ENCODE data around the gene HOXD4.

The HOXD4 gene

DNA sequence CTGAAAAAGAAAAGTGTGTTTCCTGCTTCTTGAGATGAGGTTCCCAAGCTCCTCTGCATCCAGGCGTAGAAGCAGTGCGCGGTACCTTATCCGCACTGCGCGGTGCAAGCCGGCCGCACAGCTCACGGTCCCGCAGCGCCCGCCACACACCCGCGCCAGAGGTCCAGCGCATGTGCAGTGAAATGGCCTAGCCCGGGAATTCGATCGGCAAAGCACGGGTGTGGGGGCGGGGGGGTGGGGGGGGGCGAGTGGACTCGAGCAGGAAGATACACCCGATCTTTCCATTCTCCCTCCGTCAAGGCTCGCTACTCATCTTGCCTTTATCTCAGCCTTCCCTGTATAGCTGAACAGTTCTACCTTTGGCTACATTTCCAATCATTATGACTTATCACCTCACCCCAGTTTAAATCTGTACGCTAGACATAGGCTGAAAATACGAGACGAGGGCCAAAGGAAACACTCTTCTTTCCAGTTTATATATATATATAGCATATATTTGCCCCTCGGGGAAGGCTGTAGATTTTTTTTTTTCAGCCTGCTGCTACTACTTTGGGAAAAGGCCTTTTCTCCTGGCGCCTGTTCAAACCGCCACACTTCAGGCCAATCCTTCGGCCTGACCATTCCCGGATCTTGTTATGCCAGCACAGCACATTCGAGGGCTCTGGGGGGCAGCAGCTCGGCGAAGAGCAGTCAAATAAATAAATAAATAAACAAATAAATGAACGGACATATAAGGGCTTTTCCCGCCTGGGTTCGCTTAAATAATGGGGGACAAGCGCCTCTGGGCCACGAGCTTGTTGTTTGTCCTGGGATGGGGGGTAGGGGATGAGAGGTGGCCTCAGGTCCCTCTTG is 11.5 kb upstream of the HOXD4 start:
- peak; percentile 11 for DNase-seq (ENCODE audit: low spot score)

DNA sequence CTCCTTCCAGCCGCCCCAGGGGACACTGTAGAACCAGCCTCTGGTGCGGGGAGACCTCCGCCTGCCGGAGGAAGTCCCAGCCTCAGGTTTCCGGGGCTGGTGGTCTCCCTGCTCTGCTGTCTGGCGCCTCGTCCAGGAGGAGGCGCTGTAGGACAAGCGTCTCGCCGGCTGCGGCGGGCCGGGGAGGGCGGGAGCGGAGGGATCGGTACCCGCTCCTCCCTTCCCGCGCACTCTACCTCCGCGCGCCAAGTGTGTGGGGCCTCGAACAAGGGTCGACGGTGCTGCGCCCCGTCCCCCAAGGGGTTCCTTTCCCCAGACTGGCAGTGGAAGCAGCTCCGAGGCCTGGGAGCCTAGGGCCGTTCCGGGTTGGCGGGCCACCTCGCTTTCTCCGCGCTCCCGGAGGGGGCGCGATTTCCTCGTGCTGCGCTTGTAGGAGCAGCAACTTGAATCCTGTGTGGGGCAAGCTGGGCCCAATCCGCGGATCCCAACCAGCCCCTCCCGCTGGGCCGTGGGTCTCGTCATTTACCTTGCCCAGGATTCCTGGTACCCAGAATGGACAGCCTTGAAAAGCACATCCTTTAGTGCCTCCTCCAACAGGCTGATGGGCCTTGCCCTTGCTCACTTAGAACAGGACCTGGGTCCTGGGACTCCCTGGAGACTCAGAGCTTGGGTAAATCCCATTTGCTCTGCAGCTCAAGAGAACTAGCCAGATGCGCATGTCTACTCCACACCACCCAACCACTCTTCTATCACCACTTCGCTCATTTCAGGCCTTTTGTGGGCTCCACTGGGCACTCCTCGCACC is 10.6 kb upstream of the HOXD4 start:
- peak; percentile 63 for DNase-seq (ENCODE audit: low spot score)

DNA sequence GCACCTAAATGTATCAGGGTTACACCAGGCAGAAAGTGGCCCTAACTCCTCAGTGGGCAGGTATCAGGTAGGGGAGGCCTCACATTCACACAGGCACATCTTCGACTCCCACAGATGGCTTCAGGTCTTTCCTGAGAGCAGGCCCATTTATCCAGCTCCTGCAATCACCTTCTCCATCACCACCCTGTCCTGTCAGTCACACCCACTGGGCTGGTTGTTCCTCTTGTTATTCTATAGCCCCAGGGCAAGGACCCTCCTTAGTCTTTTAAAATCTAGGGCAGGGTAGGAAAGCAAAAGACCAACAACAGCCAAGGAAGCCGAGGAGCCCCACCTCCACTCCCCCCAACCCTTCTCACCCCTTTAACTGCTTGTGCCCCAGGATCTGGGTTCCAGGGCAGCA is 9.1 kb upstream of the HOXD4 start:
- DNase-seq (ENCODE audit: low spot score): no peak

DNA sequence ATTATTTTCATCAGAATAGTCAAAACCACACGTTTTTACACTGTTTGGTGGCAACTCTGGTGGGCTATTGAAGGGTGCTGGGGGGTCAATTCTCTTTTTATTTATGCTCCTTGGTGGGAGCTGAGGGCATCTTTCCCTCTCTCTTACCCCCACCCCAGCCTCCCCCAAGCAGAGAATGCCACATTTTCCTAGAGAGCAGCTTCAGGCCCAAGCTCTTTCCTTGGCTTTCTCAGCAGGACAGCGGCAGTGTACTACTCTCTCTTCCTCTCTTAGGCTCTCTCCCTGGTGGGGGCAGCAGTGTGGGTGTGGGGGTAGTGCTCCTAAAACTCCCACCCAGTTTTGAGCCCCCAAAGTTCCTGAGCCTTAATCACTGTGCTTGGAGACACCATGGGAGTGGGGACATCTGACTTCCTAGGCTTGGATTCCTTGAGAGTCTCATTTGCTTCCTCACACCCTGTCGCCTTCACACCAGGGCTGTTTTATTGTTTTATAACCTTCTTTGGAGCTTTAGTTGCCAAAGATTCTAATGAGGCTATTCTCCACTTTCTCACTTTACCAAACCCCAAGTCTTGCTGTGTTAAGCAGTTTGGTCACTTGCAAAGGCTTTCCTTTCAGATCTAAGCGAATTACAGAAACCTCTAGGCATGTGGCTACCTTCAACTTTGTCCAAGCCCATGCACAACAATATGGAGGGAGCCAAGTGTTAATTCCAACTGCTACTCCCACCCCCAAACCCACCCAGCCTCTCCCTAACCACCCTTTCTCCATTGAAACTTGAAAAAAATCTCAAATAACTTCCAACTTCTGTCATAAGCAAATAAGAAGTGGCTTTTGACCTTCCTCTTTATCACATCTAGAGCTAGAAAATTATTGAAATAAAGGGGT is 6.0 kb upstream of the HOXD4 start:
- no peak for DNase-seq (ENCODE audit: low spot score)

DNA sequence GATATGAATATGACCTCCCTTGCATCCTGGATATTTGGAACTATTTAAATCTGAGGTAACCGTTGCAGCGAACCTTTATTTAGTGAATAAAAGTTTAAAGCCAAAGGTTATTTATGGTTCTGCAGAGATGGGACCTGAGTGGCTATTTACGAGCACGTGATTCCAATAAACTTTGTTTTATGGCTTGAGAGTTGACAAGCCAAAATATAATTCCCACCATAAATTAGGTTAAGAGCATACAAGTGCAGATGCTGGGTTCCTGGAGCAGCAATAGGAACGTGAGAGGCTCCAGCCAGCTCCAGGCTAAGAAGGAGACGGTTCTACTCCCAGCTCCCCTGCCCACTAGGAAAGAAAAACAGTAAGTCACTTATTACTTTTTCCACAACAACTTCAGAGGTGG is 5.2 kb upstream of the HOXD4 start:
- DNase-seq (ENCODE audit: low spot score): no peak

DNA sequence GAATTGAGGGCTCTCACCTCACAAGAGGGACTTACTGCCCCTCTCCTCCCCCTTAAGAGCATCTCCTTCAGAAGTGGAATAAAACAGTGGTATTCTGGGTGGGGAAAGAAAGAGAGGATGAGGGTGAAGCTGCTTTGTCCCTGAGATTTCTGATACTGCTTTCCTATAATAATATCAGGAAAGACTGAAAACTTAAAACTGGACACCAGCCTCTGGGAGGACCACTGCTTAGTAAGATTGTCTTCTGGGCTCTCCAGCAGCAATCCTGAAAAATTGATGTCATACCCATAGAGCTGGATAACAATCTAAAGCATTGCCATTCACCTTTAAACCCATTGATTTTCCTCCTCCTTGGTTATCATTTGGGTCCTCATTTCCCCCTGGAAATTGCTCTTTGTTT is 4.7 kb upstream of the HOXD4 start:
- DNase-seq (ENCODE audit: low spot score): no peak

DNA sequence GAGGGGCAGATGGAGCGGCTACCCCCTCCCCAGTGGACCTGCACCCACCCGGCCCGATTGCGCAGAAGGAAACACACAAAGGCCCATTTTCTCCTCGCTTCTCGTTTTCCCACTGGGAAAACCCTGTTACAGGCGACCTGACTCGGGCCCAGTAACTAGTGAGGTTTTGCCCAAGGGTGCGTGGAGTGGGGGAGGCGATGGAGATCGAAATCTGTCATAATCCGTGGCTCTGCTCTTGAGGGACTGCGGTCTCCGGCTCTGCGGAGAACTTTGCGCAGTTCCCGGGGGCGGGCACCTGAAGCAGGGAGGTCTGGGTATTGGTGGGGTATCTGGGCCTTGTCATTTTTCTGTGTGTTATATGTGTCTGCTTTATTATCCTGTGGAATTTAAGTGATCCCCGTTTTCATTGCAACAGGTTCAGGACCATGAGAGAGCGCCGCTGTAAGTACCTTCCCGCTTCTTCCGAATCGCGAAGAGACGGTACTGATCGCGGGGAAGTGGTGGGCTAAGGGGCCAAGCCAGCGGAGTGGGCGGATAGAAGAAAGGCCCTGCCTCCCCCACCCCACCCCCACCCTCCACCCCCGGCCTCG is 4.0 kb upstream of the HOXD4 start:
- DNase-seq (ENCODE audit: low spot score): no peak

DNA sequence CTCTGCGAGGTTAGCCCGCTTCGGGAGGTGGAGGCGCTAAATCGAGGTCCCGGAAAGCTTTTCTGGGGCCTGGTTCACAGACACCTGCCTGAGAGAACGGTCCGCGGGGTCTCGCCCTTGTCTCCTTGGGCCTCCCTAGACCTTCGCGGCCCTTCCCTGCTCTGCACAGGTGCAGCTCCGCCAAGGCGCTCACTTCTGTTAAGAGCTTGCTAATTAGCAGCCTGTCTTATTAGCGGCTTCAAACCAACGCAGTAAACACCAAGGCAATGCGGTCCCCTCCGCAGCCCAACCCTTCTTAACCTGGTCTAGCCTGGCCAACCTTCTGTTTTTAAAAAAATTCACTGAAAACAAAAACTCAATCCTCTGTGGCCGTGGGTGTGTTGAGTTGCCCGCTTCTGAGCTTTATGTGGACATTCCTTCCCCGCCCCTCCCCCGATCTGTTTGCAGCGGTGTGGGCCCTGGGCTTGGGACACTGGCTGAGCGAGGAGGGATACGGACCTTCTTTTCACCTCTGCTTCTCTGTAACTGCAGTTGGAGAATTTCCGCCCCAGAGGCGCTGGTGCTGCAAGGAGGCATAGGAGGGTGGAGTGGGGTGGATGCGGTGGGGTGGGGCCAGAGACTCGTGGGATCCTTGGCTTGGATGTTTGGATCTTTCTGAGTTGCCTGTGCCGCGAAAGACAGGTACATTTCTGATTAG is 3.4 kb upstream of the HOXD4 start:
- no peak for DNase-seq (ENCODE audit: low spot score)

DNA sequence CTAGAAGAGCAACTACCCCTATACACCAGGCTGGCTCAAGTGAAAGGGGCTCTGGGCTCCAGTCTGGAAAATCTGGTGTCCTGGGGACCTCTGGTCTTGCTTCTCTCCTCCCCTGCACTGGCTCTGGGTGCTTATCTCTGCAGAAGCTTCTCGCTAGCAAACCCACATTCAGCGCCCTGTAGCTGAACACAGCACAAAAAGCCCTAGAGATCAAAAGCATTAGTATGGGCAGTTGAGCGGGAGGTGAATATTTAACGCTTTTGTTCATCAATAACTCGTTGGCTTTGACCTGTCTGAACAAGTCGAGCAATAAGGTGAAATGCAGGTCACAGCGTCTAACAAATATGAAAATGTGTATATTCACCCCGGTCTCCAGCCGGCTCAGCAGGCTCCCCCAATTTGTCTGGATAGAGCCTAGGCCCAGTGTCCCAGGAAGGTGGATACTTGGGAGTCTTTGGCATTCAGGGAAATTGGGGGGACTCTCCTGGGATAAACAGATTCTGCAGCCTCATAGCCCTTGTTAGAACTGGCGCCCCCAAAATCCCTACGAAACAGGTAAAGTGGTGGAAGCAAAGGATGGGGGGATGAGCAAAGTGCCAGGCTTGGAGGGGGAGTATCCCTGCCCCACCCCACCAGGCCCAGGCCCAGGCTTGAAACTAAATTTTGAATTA is 2.5 kb upstream of the HOXD4 start:
- DNase-seq (ENCODE audit: low spot score): no peak

DNA sequence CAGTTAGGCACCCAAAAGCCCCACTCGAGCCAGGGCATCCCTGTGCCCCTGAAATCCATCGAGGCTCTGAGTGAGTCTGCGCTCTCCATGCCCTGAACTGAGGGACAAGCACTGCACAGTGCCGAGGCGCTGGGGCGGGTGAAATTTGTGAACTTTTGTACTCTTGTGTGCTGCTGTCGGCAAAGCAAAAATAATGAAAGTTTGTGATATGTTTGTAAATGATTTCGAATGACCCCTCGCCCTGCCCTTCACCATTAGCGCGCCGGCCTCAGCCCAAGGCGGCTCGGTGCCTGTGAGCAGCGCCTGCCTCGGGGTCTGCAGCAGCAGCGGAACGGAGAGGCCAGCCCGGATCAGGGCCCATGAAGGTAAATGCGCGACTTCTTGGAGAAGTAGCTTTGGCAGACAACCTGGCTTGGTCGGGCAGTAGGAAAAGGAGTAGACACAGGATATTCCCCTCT is 1.8 kb upstream of the HOXD4 start:
- DNase-seq (ENCODE audit: low spot score): no peak

DNA sequence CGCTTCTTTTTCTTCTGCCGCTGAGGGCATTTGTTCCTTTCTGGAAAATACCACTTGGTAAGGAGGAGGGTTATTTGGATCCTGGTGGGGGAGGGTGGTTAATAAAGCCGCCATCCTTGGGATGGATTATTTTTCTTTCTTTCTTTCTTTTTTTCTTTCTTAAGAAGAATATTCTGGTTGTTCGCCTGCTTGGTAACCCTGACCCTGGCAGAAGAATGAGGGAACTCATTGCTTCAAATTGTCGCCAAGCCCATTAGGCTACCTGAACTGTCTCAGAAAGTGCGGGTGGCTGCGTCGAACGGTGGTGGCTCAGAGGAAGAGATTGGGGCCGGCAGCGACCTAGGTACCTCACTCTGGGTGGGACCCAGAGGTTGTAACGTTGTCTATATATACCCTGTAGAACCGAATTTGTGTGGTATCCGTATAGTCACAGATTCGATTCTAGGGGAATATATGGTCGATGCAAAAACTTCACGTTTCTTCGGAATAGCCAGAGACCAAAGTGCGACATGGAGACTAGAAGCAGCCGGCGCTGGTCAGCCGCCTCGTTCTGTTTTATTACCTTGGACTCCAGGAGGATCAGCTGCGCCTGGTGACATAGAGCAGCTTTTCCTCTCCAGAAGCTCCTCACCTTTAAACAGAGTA is 1.3 kb upstream of the HOXD4 start:
- no peak for DNase-seq (ENCODE audit: low spot score)

DNA sequence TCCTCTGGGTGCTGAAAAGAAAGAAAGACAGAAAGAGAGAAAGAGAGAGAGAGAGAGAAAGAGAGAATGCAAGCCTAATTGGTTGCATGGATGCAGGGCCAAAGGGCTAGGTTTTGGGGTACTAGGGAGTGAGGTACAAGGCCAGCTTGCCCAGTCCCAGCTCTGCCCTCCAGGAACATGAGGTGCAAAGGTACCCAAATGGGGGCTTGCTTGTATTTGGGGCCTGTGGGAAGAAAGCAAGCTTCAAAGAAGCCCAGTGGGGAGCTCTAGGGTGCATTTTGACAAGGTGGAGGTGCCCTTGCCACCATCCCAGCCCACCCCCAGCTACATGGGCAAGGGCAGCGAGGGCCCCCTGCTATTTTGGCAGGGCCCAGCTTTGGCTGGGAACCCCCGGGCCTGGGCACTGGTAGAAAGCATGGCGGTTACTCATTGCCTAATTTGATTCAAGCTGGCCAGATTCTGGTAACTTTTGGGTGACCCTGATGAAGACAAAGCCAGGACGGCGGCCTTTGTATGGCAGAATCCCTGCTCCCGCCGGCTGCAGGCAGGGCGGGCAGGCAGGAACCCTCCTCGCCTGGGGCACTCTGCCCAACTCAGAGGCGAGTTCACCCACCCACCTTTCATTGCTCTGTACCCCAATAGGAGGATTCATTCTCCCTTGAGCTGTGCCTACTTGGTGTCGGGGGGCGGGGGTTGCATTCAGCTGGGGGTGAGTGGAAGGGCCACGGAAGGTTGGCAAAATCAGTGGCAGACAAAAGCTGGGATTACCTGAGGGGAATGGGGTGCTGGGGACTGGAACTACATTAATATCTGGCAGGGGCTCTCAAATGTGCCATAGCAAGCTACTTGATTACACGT is 537 bp upstream of the HOXD4 start:
- DNase-seq (ENCODE audit: low spot score): no peak

DNA sequence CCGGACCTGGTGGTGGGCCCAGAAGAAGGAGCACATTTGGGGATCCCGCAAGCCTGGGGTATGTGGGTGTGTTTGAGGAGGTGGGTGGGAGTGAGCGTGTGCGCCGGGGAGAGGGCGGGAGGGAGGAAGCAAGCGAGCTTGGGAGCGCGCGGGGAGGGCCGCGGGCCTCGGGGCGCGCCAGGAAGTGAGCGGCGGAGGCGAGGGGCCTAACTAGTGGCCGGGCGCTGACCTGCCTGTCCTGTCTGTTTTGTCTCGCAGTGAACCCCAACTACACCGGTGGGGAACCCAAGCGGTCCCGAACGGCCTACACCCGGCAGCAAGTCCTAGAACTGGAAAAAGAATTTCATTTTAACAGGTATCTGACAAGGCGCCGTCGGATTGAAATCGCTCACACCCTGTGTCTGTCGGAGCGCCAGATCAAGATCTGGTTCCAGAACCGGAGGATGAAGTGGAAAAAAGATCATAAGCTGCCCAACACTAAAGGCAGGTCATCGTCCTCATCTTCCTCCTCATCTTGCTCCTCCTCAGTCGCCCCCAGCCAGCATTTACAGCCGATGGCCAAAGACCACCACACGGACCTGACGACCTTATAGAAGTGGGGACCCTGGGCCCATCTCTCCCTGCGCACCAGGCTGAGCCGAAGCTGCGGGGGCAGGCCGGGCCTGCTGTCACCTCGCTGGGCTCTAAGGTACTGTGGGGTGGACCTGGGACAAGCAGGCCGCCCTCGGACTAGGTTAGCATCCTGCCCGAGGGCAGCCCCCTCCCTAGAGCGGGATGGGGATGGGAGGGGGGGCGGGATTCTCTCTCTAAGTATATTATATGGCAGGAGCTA is 1.2 kb downstream of the HOXD4 start:
- DNase-seq (ENCODE audit: low spot score): no peak

DNA sequence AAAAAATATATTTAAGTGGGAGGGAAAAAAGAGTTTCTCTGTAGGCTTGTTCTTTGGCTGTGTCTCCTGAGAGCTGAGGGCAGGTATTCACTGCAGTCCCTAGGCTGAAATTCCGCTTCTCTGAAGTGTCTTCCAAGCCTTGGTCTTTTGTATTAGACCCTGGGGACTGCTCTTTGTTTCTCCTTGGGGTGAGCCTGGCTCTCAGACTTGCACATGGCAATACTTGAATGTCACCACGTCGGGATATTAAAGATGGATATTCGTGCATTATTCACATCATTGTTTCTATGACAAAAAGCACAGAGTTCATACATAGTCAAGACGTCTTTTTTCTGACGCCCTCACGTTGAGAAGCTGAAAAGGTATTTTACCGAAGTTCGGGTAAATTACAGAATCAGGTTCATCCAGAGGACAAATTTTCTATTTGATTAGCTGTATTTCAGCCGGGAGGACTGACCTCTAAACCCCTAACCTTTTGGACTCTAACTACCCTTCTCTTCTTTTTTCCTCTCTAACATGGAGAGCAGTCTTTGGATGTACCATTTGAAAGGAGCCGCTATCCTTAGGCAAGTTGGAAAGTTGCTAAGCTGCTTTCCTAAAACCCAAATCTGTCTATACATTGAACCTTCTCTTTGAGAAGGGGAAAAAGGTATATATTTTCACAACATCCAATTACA is 3.4 kb downstream of the HOXD4 start:
- no peak for DNase-seq (ENCODE audit: low spot score)

DNA sequence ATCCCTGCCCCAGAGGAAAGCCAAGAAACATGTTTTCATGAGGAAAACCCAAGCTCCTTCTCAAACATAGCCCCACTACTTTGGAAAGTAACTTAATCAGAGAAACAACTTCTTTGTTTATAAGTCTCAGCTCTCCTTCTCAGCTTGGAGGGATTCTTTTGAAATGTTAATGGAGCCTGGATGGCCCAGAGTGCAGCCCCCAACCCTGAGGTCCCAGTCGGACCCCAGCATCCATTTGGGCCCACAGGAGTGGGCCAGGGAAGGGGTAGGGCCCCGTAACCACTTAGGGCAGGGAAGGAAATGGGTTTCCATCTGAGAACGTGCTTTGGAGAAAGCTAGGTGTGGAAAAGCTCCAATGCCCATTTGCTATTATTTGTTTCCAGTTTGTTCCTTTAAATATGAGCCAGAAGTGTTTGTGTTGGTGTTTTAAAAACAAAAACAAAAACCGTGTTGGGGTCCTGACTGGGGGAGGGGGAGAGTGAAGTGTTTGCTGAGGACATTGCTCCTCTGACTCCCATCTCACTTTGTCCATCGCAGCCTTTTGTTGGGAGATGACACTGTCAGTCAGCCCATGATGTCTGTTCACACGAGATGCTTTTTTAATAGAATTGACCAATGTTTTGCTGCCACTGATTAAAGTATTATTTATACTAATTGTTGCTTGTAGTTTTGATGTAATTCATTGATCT is 4.2 kb downstream of the HOXD4 start:
- no peak for DNase-seq (ENCODE audit: low spot score)

DNA sequence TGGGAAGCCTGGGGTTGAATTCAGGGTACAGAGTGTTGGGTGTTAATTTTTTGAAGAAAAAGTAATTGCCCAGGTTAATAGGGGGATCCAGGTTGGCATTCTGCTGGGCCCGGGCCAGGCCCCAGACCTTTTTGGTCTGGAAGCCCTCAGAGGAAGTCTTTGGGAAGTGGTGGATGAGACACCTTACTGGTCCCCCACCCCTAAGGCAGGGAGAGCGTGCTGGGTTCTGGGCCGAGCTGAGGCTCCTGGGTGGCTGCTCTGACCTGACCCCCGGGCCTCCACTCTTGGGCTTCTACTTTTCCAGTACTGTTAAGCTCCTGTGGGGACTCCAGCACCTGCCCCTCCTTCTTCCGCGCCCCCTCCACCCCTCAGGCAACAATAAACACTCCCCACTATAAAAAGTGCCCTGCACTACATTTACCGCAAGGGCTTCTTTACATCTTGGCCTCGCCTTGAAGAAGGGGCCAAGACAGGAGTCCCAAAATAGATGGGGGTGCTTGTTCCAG is 5.0 kb downstream of the HOXD4 start:
- DNase-seq (ENCODE audit: low spot score): no peak

Measured in globus pallidus (tissue), 1 donor.